HG02970 (cell line): ENCODE measurements around the gene CUX1.

ENCODE experiments used
- ATAC-seq: cut with Tn5 transposase; IDR thresholded peaks from one replicate; pipeline ENCODE4 v1.9.1; 2021; ENCODE audit warnings: mild to moderate bottlenecking, moderate library complexity, moderate number of reproducible peaks; ENCODE audit not compliant: unreplicated experiment, low FRiP score

The CUX1 gene

GRCh38 chr7:102248456-102249395, 431.3 kb downstream of the CUX1 start:
- no peak for ATAC-seq

GRCh38 chr7:102251531-102252365, 434.3 kb downstream of the CUX1 start:
- no peak for ATAC-seq

DNA sequence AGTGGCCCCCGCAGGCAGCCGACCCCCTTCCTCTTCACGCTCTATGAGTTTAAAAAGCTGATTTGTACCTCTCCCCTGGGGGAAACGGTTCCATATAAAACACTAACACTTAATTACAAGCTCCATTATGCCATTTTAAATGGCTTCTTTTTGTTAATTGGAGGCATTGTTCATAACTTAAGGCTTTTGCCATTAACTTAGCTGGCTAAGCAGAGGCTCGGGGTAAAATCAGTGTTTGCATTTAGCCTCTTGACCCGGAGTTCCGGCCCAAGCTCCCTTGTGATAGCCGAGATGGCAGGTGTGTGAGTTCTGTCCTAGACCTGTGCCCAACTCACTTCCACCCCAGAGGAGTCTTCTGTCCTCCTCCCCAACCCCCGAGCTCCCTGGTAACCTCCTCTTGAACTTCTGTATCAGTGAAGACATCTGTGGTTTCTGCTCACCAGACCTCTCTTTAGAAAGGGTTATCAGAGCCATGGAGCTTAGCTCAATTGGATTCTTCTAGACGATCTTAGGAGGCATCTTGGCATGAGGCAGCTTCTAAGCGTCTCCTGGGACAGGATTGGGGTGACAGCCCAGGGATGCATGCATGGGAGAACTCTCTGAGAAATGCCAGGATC, 435.0 kb downstream of the CUX1 start:
- ATAC-seq: no peak

DNA sequence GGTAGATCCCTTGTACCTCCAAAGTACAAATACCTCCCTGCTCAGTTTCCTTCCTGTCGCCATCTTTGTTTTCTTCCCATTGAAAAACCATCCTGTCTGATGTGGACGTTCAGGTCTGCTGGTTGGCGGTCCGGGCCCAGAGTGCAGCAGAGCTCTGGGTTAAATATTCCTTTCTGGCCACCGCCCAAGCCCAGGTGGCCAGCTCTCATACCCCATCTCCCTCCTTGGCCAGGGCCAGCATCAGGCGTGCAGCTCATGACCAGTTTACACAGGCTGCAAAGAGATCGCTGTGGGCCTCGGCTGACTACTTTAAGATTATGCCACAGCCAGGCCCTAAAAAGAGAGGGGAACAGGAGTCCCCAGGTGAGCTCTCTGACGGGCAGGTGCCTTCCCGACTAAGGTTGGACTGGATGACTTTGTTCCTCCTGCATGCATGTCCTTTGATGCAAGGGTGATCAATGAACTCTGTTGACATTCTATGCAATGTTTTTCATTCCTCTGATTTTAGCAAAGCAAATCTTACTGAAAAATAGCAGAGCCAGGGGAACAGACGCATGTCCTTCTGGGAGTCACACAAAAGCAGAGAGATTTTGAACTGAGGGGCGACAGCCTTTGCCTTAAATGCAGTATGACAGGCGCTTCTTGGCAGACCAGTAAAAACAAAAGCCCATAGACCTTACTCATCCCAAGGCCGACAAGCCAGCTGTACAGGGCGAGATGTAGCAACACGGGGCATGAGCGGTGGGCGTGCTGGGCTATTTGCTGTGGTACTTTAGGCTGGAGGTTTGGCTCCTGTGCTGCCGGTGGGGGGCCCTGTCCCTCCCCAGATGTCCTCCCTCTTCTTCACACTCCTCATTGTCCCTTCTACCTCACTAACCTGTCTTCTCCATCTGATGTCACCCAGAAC, 435.9 kb downstream of the CUX1 start:
- ATAC-seq: no peak

- no peak for ATAC-seq
Observed at GRCh38 chr7:102253973-102254370, 436.5 kb downstream of the CUX1 start.

- ATAC-seq: no peak
Observed at GRCh38 chr7:102254521-102254920, 437.1 kb downstream of the CUX1 start.

- ATAC-seq: no peak
Observed at GRCh38 chr7:102255501-102255900, 438.1 kb downstream of the CUX1 start.

- ATAC-seq: no peak
Observed at GRCh38 chr7:102255916-102256315, 438.5 kb downstream of the CUX1 start.

GRCh38 chr7:102258073-102258748, 440.8 kb downstream of the CUX1 start:
- ATAC-seq: no peak

- no peak for ATAC-seq
Observed at GRCh38 chr7:102258749-102259107, 441.3 kb downstream of the CUX1 start.

DNA sequence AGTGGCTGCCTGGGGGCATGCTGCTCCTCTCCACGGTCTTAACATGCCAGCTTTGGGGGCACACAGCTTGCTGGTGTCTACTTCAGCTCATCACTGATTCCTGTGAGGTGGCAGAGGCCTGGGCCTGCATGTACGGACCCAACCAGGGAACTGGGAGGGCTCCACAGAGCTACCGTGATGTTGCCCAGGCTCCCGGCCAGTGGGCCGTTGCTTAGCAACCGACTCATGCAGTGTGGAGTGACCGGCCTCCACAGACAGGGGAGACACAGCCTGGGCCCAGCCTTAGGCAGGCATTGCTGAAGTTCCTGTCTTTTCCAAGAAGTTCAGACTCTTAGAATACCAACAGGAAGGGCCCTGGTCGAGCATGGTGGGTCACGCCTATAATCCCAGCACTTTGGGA, 443.4 kb downstream of the CUX1 start:
- ATAC-seq: no peak

- ATAC-seq: no peak
Observed at GRCh38 chr7:102261451-102261850, 444.0 kb downstream of the CUX1 start.

GRCh38 chr7:102262546-102262945, 445.1 kb downstream of the CUX1 start:
- no peak for ATAC-seq

GRCh38 chr7:102264367-102264891, 447.0 kb downstream of the CUX1 start:
- no peak for ATAC-seq

- ATAC-seq: no peak
Observed at GRCh38 chr7:102266541-102266940, 449.1 kb downstream of the CUX1 start.

DNA sequence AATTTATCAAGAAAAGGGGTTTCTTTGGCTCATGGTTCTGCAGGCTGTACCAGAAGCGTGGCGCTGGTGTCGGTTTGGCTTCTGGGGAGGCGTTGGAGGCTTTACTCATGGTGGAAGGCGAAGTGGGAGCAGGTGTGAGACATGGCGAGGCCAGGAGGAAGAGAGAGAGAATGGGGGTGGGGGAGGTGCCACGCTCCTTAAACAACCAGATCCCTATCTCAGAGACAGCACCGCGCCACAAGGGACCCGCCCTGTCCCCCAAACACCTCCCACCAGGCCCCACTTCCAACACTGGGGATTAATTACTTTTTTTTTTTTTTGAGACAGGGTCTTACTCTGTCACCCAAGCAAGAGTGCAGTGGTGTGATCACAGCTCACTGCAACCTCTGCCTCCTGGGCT, 451.2 kb downstream of the CUX1 start:
- ATAC-seq: no peak

GRCh38 chr7:102270178-102270887, 452.9 kb downstream of the CUX1 start:
- no peak for ATAC-seq

GRCh38 chr7:102271158-102271798, 453.9 kb downstream of the CUX1 start:
- ATAC-seq: no peak
